Adrenal gland (tissue), 12 donors: ENCODE results near the gene TMEM45B. TPM values are rescaled to one million over a fixed set of nuclear protein-coding genes. Genes with fewer than 3 reads are reported as not detected.
"Not testable (repeated sequence)": the region's sequence is repeated elsewhere in the genome, so short reads cannot be mapped to it uniquely, and the experiment has no call there.

Experiments
- DNase-seq, 7 donors: peaks; one replicate each; pipeline ENCODE4 v3.0.0-alpha.2; 2019 to 2020
- H3K27ac ChIP-seq, 5 donors: fragments of 200-600 bp; sonication (generic) in 4 of 5; 1 replicate in 3 of 5; 2 replicates in 2 of 5; pipeline versions ENCODE4 v1.5.1 to v1.8.0; 2016 to 2020; ENCODE audit warnings: mild to moderate bottlenecking in 1 of 5
- H3K27me3 ChIP-seq: fragments of 200-600 bp; 2 replicates; pipeline ENCODE4 v1.8.0; 2021
- H3K36me3 ChIP-seq, 2 donors: fragments of 200-600 bp; replicated peaks in 1 of 2; 1 replicate in 1 of 2; 2 replicates in 1 of 2; pipeline versions ENCODE4 v1.5.1 to v1.8.0; 2018 to 2022
- H3K4me1 ChIP-seq, 2 donors: fragments of 200-600 bp; replicated peaks in 1 of 2; 1 replicate in 1 of 2; 2 replicates in 1 of 2; pipeline versions ENCODE4 v1.5.1 to v1.8.0; 2018 to 2021
- H3K4me3 ChIP-seq, 4 donors: fragments of 200-600 bp; sonication (generic) in 3 of 4; one replicate each; pipeline ENCODE4 v1.5.1; 2016 to 2018
- H3K9me3 ChIP-seq, 3 donors: fragments of 200-600 bp; sonication (generic) in 1 of 3; replicated peaks in 1 of 3; 1 replicate in 2 of 3; 2 replicates in 1 of 3; pipeline versions ENCODE4 v1.5.1 to v1.8.0; 2016 to 2021
- CTCF ChIP-seq, 6 experiments: fragments of 450-650 bp in 4 of 6; fragments of 200-600 bp in 2 of 6; sonication (generic) in 1 of 6; IDR thresholded peaks; 1 replicate in 5 of 6; 2 replicates in 1 of 6; pipeline versions ENCODE4 v1.5.1 to v1.8.0; 2016 to 2021; ENCODE audit warnings: antibody characterized with exemption in 6 of 6, mild to moderate bottlenecking in 2 of 6, moderate library complexity in 1 of 6
- POLR2A ChIP-seq, 2 donors: fragments of 450-650 bp; IDR thresholded peaks; one replicate each; pipeline ENCODE4 v1.6.1; 2017; ENCODE audit warnings: antibody characterized with exemption in 2 of 2, mild to moderate bottlenecking in 2 of 2, moderate library complexity in 1 of 2
- WGBS, 4 donors: extraction: QIAGEN DNeasy Blood & Tissue Kit in 2 of 4; methylation state at CpG; one replicate each; pipeline versions ENCODE4 v1.1.5 to v1.1.7; 2013 to 2017; 5-methylcytosine and 5-hydroxymethylcytosine counted together
- intact Hi-C, 2 donors: fragments of 100-400 bp; cut with DNase I; formaldehyde crosslinking; loops; one replicate each; pipeline versions ENCODE4 v1.14.1 to v1.15.0; 2022 to 2023
- polyA plus RNA-seq, 3 donors: library from polyadenylated mRNA; stranded (reverse); fragments of 200-250 nt in 2 of 3; fragments of 350-450 nt in 1 of 3; fragmentation: Illumina TruSeq in 1 of 3; extraction: RNeasy Lipid Tissue Mini Kit (QIAGEN cat#74804) in 1 of 3; gene quantifications; one replicate each; pipeline ENCODE4 v1.2.3, GENCODE V29; 2013 to 2014
- total RNA-seq, 9 donors: library from RNA; depleted of rRNA in 4 of 9; stranded (reverse); fragments of >200 nt in 4 of 9; fragments of 120-200 nt in 1 of 9; fragmentation: NEBNext Ultra II Directional in 1 of 9; extraction: Animal tissue kit (Norgen Biotek cat#: 25700) in 1 of 9; gene quantifications; one replicate each; pipeline versions ENCODE4 v1.1.0 to v1.2.4, GENCODE V29; 2013 to 2023
- donor health status: healthy with polysubstance abuse.
- donor health status: Bipolar disorder and iron deficiency.
- donor health status: DM: yes; HTN: yes; CAD: no.
- donor health status: DM: no; HTN: no; CAD: no.
- donor health status: DM: no; HTN: no; CAD: no.
- donor health status: DM: yes; HTN: yes; CAD: no.

The TMEM45B gene
- total and polyA plus RNA-seq, 12 donors = 0.06 to 3.2 (median 0.53) TPM; not detected in 4

GRCh38 chr11:129798212-129798611 lies 17.4 kb upstream of the TMEM45B start:
- TF ChIP-seq CTCF (IDR thresholded peaks at IDR 0.05) (no peak), POLR2A (IDR thresholded peaks at IDR 0.05) (no peak)
- H3K9me3 ChIP-seq = no peaks in the 10 kb centered on the region
- H3K27ac ChIP-seq = no peak overlapping the region
- H3K4me3 ChIP-seq = no peak overlapping the region
- no peaks in the 10 kb centered on the region for H3K27me3 ChIP-seq
- 71 to 83% (median 79%) methylated on average over 2 of the region's 2 CpGs for WGBS, 4 donors
- H3K4me1 ChIP-seq = no peaks in the 10 kb centered on the region
- no peak for DNase-seq
- no peaks in the 10 kb centered on the region for H3K36me3 ChIP-seq
- intact Hi-C loops = no loop called here

- 43 to 56% (median 48%) methylated on average over 1 of the region's 1 CpG for WGBS, 4 donors
Observed at GRCh38 chr11:129800162-129800561, 15.5 kb upstream of the TMEM45B start.

GRCh38 chr11:129800655-129801054 lies 15.0 kb upstream of the TMEM45B start:
- H3K36me3 ChIP-seq = no peaks in the 10 kb centered on the region
- TF ChIP-seq POLR2A (IDR thresholded peaks at IDR 0.05) (no peak), CTCF (IDR thresholded peaks at IDR 0.05) (no peak)
- no peak overlapping the region for H3K4me3 ChIP-seq
- no peaks in the 10 kb centered on the region for H3K4me1 ChIP-seq
- no peak for DNase-seq
- H3K27ac ChIP-seq = no peak overlapping the region
- no peaks in the 10 kb centered on the region for H3K9me3 ChIP-seq
- no peaks in the 10 kb centered on the region for H3K27me3 ChIP-seq
- intact Hi-C loops = no loop called here

More at GRCh38 chr11:129800162-129800561, 15.5 kb upstream of the TMEM45B start:
- H3K4me3 ChIP-seq, H3K27ac ChIP-seq, H3K36me3 ChIP-seq, DNase-seq, H3K9me3 ChIP-seq, intact Hi-C loops, H3K27me3 ChIP-seq, H3K4me1 ChIP-seq: not testable (repeated sequence)

GRCh38 chr11:129803533-129803932 lies 12.1 kb upstream of the TMEM45B start:
- Histone ChIP-seq H3K4me3 (no peak overlapping the region), H3K4me1 (no peaks in the 10 kb centered on the region), H3K27me3 (no peaks in the 10 kb centered on the region), H3K36me3 (no peaks in the 10 kb centered on the region), H3K9me3 (no peaks in the 10 kb centered on the region), H3K27ac (no peak overlapping the region)
- intact Hi-C loops = no loop called here
- WGBS, 4 donors = 69 to 79% (median 76%) methylated on average over 4 of the region's 4 CpGs
- no peak for TF ChIP-seq POLR2A (IDR thresholded peaks at IDR 0.05)
- TF ChIP-seq CTCF (IDR thresholded peaks at IDR 0.05) = no peak
- no peak for DNase-seq

- DNase-seq = no peak
- no peak overlapping the region for H3K27ac ChIP-seq
- TF ChIP-seq POLR2A (IDR thresholded peaks at IDR 0.05) (no peak), CTCF (IDR thresholded peaks at IDR 0.05) (no peak)
- H3K4me1 ChIP-seq = no peaks in the 10 kb centered on the region
- H3K36me3 ChIP-seq = no peaks in the 10 kb centered on the region
- no peaks in the 10 kb centered on the region for H3K27me3 ChIP-seq
- intact Hi-C loops = no loop called here
- WGBS, 4 donors = 69 to 82% (median 74%) methylated on average over 3 of the region's 3 CpGs
- no peak overlapping the region for H3K4me3 ChIP-seq
- H3K9me3 ChIP-seq = no peaks in the 10 kb centered on the region
Observed at GRCh38 chr11:129804012-129804411, 11.6 kb upstream of the TMEM45B start.

GRCh38 chr11:129808241-129808640 lies 7.4 kb upstream of the TMEM45B start:
- 73 to 90% (median 81%) methylated on average over 2 of the region's 2 CpGs for WGBS, 4 donors
- H3K27me3 ChIP-seq, intact Hi-C loops, DNase-seq, H3K4me1 ChIP-seq, H3K9me3 ChIP-seq, H3K27ac ChIP-seq, H3K36me3 ChIP-seq, H3K4me3 ChIP-seq: not testable (repeated sequence)
